Measurements from ENCODE around the gene TOP3B.

DNA sequence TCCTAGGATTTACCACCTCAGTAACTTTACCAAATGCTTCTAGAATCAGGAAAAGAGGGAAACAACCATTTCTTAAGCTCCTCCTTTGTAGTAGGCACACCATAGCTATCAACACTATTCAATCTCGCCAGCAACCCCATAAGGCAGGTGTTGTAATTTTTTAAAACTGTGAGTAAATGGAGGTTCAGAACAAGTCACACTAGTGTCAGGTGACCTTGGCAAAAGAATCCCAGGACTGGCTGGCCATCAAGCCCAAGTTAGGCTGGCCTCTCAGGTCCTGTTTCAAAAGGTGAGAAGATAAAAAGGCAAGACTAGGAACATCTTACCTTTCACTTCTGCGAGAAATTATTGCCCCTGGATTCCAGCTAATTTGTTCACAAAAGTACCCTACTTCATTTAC, 713 bp downstream of the TOP3B start:
- TF ChIP-seq CTCF (IDR thresholded peaks at IDR 0.05), result no peak
- no peak for TF ChIP-seq POLR2A (IDR thresholded peaks at IDR 0.05)

All from right lobe of liver (tissue), 4 donors.